ENCODE measurements around the gene HOXB9.

HOXB9 gene

GRCh38 chr17:48646183-48647102 is 20.3 kb upstream of the HOXB9 start:
- TF ChIP-seq POLR2AphosphoS5 (IDR thresholded peaks at IDR 0.05; ENCODE audit: low read depth) (no peak), REST (IDR thresholded peaks at IDR 0.05; ENCODE audit: insufficient replicate concordance, low read depth) (no peak), SPI1 (IDR thresholded peaks at IDR 0.05; ENCODE audit: borderline replicate concordance, low read depth) (no peak), CTCF (IDR thresholded peaks at IDR 0.05; ENCODE audit: insufficient read depth, low read length) (no peak), GABPA (IDR thresholded peaks at IDR 0.05; ENCODE audit: low read depth) (no peak)
- H3K27me3 ChIP-seq (ENCODE audit: insufficient read depth, poor library complexity, severe bottlenecking), result peaks cover 69% of the 10 kb centered on the region
- H3K27ac ChIP-seq (replicated peaks), result no peak overlapping the region
- H3K4me3 ChIP-seq (replicated peaks; ENCODE audit: insufficient read depth, low read length), result no peak overlapping the region
- no peak for DNase-seq (ENCODE audit: low read depth in 1 of 2, low spot score in 1 of 2)

- no peak overlapping the region for H3K4me3 ChIP-seq (replicated peaks; ENCODE audit: insufficient read depth, low read length)
- peaks cover 74% of the 10 kb centered on the region for H3K27me3 ChIP-seq (ENCODE audit: insufficient read depth, poor library complexity, severe bottlenecking)
- no peak for TF ChIP-seq REST (IDR thresholded peaks at IDR 0.05; ENCODE audit: insufficient replicate concordance, low read depth)
- no peak for TF ChIP-seq CTCF (IDR thresholded peaks at IDR 0.05; ENCODE audit: insufficient read depth, low read length)
- TF ChIP-seq SPI1 (IDR thresholded peaks at IDR 0.05; ENCODE audit: borderline replicate concordance, low read depth), result no peak
- TF ChIP-seq POLR2AphosphoS5 (IDR thresholded peaks at IDR 0.05; ENCODE audit: low read depth), result no peak
- no peak for TF ChIP-seq GABPA (IDR thresholded peaks at IDR 0.05; ENCODE audit: low read depth)
Observed at GRCh38 chr17:48645639-48646182, 19.6 kb upstream of the HOXB9 start.

GRCh38 chr17:48644910-48645557 is 18.9 kb upstream of the HOXB9 start:
- H3K27me3 ChIP-seq (ENCODE audit: insufficient read depth, poor library complexity, severe bottlenecking), result peaks cover 81% of the 10 kb centered on the region
- TF ChIP-seq GABPA (IDR thresholded peaks at IDR 0.05; ENCODE audit: low read depth), result no peak
- no peak for TF ChIP-seq CTCF (IDR thresholded peaks at IDR 0.05; ENCODE audit: insufficient read depth, low read length)
- TF ChIP-seq SPI1 (IDR thresholded peaks at IDR 0.05; ENCODE audit: borderline replicate concordance, low read depth), result no peak
- no peak for TF ChIP-seq POLR2AphosphoS5 (IDR thresholded peaks at IDR 0.05; ENCODE audit: low read depth)
- TF ChIP-seq REST (IDR thresholded peaks at IDR 0.05; ENCODE audit: insufficient replicate concordance, low read depth), result no peak
- no peak overlapping the region for H3K4me3 ChIP-seq (replicated peaks; ENCODE audit: insufficient read depth, low read length)
- no peak for DNase-seq (ENCODE audit: low read depth in 1 of 2, low spot score in 1 of 2)
- H3K27ac ChIP-seq (replicated peaks), result no peak overlapping the region

More at GRCh38 chr17:48645639-48646182, 19.6 kb upstream of the HOXB9 start:
- no peak overlapping the region for H3K27ac ChIP-seq (replicated peaks)
- DNase-seq (ENCODE audit: low read depth in 1 of 2, low spot score in 1 of 2), result no peak
